DMS114 treated with DMSO at 0.1 percent for 48 hours (cell line): ENCODE data around the gene GRIA3.

Source experiments
- DNase-seq: peaks from one replicate; lab custom pipeline; 2025; ENCODE audit not compliant: unreplicated experiment; lab: John Stamatoyannopoulos, UW

Gene GRIA3

GRCh38 chrX:123184219-123184865 is at the start of gene GRIA3:
TSS of gene GRIA3 (plus strand) at chrX:123184278. CDS start at chrX:123184536, 258 bp downstream.
- peak; percentile 2 for DNase-seq

- DNase-seq, result no peak
Measured at GRCh38 chrX:123138473-123138872, 45.6 kb upstream of the GRIA3 start.

- no peak for DNase-seq
Measured at GRCh38 chrX:123140454-123140853, 43.6 kb upstream of the GRIA3 start.

DNA sequence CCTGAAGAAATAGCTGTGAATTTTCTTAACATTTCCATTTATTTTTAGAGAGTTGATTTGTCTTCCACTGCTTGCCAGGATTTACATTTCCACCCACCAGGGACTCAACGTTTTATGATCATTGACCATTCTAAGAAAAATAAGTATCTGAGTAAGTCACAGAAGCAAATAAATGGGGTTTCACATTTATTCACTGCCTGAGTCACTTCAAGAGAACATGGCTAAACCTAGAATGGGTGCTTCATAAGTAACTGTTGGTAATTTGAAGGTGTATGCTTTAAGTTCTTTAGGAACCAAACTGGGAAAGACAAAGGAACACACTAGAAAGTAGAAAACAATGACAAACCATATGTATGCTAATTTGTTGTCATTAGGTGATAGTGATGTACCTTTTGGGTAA is 43.2 kb upstream of the GRIA3 start:
- DNase-seq, result no peak

DNA sequence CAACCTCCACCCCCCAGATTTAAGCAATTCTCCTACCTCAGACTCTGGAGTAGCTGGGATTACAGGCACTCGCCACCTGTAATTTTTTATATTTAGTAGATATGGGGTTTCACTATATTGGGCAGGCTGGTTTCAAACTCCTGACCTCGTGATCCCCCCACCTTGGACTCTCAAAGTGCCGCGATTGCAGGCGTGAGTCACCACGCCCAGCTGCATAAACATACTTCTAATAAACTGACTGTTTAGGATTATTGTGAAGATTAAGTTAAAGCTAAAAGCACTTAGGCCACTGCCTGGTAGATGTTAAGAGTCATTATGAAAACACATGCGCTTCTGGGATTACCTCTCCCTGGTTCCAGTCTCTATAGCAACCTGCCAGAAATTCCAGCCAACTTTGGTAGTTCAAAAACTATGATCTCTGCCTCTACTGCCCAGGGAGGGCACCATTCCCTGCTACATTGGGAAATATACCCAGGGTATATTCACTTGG is 30.2 kb upstream of the GRIA3 start:
- DNase-seq, result no peak

GRCh38 chrX:123155327-123155726 is 28.8 kb upstream of the GRIA3 start:
- DNase-seq, result no peak

- DNase-seq, result no peak
Measured at GRCh38 chrX:123157586-123157985, 26.5 kb upstream of the GRIA3 start.

DNA sequence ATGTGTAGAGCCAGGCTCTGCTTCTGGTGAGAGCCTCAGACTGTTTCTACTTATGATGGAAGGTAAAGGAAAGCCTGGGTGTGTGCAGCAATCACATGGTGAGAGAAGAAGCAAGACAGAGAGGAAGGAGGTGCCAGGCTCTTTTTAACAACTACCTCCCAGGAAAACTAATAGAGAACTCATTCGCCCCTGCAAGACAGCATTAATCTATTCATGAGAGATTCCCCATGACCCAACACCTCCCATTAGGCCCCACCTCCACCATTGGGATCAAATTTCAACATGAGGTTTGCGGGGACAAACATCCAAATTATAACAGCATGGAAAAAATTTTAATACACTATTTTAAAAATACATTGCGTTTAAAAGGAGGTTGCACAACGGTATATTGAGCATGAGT is 24.7 kb upstream of the GRIA3 start:
- no peak for DNase-seq

GRCh38 chrX:123167621-123168020 is 16.5 kb upstream of the GRIA3 start:
- DNase-seq, result no peak

DNA sequence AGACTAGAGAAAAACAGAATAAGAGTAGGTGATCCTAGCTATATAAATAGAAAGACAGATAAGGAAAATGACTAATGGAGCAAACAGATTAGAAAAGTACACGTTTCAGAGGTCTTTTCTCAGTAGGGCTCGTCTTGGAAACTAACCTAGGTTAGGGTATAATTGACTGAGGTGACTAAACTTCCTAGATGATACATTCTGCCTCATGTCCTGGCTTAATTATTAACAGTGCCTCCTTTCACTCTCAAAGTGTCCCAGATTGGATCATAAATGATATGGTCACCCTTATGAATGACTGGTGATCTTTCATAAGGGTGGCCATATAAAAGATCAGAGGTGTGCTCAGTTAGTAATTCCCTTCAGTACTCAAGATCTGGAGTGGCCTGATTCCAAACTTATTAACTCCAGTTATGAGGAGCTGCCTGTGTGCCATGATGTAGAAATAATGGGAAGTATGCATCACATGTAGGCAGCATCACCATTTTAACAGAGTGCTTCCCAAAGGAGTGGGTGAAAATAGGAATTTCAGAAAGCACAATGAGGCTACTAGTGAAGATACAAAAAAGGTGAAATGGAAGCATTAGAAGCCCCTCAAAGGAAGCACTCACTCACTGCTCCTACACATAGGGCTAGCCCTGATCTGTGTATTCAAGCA is 14.7 kb upstream of the GRIA3 start:
- DNase-seq, result no peak

DNA sequence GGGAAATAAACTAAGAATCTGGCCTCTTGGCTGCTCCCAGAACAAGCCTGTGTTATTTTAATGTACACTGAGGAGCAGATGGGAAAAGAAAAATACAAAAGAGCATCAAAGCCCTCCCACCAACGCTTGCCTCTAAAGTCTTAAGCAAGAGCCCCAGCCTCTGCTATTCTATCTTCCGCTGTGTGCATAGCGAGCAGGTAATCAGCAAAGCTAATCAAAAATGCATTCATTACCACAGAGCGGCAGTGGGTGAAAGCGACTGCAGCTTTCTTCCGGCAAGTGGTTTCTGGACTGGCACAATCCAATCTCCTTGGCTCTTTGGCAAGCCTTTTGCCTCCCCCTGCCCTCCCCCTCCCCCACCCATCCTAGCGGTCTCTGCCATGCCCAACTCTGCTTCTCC is 13.5 kb upstream of the GRIA3 start:
- DNase-seq, result no peak

GRCh38 chrX:123171781-123172180 is 12.3 kb upstream of the GRIA3 start:
- DNase-seq, result no peak

DNA sequence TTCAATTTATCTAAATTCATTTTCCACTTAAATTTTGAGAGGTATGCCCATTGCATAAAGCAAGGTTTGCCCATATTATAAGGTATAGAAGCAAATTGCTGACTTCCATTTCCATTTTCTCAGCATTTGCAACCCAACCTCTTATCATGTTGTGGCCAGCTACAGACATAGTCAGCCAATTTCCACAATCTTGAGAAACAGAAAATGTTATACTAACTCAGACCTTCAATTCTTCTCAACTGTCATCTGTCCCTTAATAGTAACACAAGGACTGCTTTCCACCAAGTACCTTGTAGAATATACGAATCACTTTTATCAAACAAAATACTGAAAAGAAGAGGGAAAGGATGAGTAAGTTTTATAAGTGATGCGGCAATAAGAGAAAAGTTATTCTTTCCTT is 11.2 kb upstream of the GRIA3 start:
- DNase-seq, result no peak

- no peak for DNase-seq
Measured at GRCh38 chrX:123173833-123174232, 10.2 kb upstream of the GRIA3 start.

DNA sequence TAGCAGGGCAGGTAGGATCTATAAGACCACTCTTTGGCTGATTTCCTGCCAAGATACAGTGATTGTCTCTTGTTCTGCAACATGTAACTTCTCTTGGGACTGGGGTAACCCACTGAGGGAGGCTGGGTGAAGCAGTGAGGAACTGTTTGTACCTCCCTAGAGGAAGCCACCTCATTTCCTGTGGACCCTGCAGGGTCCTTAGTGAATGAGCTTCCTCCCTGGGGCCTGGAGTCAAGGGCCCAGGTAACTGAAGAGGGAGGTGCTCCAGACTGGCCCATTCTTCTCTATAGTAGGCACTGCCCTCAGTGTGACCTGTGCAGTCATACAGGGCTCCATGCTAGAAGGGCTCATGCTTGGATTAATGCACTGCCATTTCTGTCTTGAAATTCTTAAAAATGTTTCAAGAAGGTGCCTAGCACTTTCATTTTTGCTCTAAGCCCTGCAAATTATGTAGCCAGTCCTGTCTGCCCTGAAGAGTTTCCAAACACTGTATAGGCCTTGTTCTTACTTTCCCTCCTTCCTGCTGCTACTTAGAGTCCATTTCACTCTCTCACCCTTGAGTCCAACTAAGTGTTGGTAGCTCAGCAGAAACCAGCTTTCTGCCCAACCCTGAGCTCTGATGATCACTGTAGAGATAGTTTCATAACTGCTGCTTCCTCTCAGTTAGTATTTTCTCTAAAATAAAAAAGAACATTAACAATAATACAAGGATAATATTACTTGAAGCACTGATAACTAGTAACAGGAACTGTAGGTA is 8.5 kb upstream of the GRIA3 start:
- DNase-seq, result no peak

- DNase-seq, result no peak
Measured at GRCh38 chrX:123181233-123181914, 2.7 kb upstream of the GRIA3 start.

DNA sequence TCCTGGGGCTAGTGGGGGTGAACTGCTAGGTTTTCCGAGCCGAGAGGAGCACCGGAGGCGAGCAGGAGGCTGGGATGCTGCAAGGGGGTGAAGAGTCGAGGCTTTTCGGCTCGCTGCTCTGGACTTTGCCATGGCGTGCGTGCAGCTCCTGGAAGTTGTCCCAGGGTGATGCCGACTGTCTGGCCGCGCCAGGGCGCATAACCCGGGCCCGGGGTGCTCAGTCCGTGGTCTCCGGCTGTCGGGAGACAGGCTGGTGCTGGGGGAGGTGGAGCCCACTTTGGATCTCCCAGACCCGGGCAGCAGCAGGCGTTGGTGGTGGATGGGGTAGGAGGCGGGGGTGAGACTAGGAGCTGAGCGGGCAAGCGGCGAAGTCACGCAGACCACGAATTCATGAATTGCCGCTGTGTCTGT is 793 bp downstream of the GRIA3 start:
- no peak for DNase-seq

DNA sequence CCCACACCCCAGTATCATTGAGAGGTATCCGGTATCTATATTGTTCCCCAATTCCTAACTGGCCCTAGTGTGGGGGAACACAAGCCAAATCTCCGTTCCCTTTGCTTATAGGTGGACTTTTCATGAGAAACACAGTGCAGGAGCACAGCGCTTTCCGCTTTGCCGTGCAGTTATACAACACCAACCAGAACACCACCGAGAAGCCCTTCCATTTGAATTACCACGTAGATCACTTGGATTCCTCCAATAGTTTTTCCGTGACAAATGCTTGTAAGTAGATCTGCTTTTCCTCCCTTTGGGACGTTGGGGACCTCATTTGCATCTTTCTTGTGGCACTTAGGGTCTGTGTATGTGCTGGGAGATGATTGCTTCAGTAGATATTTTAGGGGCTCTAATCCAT is 1.6 kb downstream of the GRIA3 start:
- DNase-seq, result no peak

DNA sequence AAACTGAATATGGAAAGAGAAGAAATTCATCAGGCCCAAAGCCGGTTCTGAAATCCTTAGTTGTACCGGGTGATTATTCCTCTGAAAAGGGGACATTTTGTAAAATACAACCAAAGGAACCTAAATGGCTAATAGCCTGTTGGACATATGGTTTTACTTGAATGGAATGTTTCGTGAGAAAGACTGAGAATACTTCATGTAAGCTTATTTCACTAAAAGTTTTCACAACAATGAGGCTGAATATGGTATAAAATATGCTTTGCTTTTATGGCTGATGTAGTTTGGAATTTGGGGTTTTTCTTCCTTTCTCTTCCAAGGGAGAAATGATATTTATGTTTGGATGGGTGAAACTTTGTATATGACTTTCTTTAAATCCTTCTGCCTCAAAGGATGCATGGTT is 2.7 kb downstream of the GRIA3 start:
- DNase-seq, result no peak

DNA sequence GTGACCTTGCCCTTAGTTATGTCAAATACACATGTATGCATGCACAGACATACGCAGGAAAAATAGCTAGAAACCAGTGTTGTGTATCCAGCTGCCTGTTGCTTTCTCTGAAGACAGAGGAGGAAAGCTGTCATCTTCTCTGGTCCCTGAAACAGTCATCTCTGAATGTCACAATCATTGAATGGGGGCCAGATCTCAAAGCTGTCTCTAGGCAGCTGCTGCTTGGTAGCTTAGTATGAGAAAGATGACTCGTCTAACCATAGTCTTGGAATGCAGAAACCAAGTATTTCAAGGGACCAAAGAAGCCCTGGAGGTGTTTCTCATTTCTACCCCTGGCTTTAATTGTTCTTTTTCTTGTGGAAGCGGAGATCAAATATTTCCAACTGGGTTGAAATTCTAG is 4.0 kb downstream of the GRIA3 start:
- no peak for DNase-seq

- DNase-seq, result no peak
Measured at GRCh38 chrX:123189338-123189737, 5.3 kb downstream of the GRIA3 start.

DNA sequence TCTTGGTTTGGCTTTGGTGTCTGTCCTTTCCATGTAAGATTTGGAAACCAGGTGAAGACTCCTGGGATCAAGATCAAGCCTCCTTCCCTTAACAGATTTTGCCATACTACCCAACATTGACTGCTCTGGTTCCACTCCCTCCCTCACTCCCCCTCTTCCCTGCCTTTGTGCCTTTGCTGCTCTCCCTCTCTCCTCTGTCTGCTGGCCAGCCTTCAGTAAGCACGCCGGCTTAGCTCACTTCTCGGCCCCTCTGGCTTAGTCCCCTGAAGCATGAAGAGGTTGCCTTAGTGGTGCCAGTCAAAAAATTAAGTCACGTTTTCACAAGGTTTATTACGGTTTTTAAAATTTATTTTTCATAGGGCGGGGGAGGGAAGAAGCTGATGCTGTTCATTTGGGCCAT is 6.0 kb downstream of the GRIA3 start:
- DNase-seq, result no peak
